Activated T-cell treated with anti-CD3 and anti-CD28 coated beads for 48 hours (primary cell): ENCODE results near the gene PLEKHG5.
"Not testable (repeated sequence)": the region's sequence is repeated elsewhere in the genome, so short reads cannot be mapped to it uniquely, and the experiment has no call there.

ENCODE experiments used
- DNase-seq: peaks from one replicate; pipeline ENCODE4 v3.0.0-alpha.2; 2020; ENCODE audit warnings: low read depth

PLEKHG5 gene

DNA sequence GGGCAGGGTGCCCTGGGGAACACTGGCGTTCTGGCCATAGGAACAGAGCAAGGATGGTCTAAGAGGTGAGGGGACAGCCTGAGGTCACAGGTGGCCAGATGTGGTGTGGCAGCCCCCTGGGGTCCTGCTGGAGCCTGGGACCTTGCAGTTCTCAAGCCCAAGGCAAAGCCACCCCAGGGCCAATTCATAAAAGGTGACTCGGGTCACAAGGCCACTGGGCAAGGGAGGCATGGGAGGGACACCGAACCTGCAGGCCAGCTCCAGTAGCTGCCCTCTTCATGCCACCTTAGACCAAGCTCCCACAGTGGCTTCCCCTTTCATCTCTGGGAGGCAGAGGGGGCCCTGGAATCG is 44.8 kb downstream of the PLEKHG5 start:
- DNase-seq, result no peak

DNA sequence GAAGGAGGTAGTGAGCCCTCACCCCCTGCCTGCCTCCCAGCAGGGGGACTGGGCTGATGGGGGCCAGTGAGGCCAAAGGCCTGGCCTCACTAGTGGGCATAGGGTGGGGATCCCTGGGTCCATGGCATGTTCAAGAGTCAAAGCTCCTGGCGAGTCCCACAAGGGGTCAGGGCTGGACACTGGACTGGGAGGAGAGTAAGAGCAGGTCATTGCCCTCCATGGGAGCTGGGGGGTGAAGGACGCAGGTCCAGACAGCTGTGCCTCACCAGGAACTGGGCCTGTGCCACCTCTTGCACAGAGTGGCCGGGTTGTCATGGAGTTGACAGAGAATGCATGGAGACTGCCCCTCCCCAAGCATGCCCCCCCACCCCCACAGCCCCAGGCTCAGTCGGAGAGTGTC is 45.5 kb downstream of the PLEKHG5 start:
- DNase-seq, result not testable (repeated sequence)

DNA sequence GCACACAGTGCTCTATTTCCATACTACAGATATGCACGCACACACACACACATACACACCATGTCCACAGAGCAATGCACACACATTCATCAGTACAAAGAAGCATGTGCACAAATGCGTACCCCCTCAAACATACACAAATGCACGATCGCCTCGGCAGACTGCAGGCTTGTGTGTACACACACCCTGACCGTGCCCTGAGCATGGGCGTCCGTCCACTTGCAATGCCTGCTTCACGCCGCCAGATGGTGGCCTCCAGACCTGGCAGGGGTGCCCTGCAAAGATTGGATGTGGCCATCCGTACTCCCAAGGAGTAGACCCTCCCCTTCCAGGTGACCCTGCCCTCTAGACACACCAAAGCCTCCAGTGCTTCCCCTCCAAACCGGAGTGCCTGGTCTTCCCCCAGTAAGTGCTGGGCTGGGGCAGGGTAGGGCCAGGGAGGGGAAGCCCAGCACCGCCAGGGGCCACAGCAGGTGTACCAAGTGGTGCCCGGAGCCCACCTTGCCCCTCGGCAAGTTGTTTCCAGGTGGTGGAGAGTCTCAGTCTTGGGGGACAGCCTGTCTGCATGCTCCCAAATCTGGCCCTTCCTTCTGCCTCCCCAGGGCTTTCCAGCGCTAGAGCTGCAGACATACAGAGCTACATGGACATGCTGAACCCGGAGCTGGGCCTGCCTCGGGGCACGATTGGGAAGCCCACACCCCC is 46.3 kb downstream of the PLEKHG5 start:
- DNase-seq, result no peak

DNA sequence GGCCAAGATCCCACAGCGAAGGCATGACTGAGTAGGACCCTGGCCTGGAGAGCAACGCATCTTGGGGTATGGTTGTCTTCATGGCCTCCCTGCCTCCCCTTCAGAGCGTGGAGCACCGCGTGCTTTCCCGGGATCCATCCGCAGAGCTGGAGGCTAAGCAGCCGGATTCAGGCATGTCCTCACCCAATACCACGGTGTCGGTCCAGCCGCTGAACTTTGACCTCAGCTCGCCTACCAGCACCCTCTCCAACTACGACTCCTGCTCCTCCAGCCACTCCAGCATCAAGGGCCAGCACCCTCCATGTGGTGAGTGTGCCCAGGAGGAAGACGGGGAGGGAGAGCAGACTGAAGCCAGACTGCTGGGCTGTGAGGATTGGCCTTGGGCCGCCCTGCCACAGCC is 47.1 kb downstream of the PLEKHG5 start:
- DNase-seq, result no peak

DNA sequence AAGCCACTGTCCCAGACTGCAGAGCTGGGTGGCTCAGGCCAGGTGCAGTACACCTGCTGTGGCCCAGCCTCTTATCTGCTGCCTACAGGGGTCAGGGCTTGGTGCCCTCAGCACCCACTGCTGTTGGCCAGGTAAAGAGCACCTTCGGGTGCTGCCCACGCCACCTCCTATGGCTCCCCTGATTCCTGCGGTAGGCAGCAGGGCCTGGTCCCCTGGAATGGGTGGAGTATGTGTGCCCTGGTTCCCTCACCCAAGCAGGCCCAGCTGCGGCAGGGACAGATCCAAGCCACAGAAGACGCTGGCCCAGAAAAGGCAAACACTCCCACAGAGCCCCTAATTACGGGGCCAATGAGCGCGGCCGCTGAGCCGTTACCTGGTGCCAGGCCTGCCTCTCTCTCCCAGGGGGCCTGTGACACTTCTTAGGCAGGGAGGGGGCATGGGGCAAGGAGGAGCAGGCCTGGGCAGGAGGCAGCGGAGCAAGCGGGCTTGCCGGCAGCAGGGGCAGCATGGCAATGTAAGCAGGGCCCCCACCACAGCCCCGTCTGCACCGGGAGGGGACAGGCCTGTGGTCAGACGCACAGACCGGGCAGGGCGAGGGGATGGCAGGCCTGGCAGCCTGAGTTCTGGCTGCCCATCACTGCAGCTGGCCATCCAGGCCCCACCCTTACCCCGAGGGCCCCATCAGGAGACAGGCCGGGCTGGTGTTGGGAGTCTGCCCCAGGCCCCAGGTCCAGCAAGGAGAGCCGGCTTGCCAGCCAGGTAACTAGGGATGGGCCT is 47.9 kb downstream of the PLEKHG5 start:
- DNase-seq, result no peak

DNA sequence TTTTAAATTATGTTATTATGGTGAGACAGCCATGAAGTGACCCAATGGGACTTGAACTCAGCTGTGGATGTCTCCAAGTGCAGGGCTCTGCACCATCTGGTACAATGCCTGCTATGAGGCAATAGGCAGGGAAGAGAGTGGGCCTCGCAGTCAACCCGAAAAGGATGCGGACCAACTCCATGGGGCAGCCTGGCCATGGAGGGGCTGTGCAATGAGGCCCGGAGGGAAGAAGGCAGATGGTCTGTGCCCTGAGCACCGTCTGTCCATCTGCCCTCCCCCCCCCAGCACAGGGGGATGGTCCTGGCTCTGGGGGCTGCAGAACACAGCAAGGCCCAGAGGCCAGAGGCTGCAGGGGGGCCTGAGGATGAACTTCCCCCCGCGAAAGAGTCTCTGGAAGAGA is 49.9 kb downstream of the PLEKHG5 start:
- no peak for DNase-seq

DNA sequence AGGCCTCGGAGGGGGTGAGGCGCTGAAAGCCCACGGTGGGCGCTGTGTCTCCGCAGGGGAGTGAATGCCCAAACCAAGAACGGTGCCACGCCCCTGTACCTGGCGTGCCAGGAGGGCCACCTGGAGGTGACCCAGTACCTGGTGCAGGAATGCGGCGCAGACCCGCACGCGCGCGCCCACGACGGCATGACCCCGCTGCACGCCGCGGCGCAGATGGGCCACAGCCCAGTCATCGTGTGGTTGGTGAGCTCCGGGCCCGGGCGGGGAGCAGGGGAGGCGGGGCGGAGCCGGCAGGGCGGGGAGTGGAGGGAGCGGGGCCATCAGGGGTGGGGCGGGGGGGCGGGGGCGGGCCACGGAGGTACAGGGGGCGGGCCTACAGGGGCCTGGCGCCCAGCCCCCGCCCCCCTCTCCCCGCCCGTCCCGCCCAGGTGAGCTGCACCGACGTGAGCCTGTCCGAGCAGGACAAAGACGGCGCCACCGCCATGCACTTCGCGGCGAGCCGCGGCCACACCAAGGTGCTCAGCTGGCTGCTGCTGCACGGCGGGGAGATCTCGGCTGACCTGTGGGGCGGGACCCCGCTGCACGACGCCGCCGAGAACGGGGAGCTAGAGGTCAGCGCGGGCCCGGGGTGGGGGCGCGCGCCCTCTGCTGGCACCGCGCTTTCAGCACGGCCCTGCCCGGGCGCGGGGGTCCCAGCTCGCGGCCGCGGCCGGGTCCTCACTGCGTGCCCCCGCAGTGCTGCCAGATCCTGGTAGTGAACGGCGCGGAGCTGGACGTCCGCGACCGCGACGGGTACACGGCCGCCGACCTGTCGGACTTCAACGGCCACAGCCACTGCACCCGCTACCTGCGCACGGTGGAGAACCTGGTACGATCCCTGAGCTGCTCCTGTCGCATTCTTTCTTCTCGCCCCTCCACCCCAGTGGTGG is 51.0 kb downstream of the PLEKHG5 start:
- peak; percentile 73 for DNase-seq

DNA sequence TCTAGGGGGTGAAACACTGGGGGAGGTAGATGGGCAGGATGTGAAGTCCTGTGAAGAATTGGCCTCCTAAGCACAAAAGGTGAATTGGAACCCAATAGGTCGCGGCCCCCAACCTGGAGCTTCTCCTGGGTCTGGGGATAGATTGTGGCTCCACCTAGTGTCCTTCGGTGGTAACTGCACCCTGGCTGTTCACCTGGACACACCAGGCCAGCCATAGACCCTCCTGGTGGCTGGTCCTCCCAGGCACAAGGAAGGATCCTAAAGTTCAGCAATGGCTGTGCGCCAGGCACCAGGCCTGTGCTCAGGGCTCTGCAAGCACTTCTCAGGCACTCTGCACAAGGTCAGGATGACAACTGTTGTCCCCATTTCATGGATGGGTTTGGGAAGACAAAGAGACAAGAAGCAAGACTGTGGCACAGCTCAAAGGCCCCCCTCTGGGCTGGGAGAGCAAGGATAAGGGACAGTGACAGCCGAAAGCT is 53.4 kb downstream of the PLEKHG5 start:
- peak; percentile 63 for DNase-seq

DNA sequence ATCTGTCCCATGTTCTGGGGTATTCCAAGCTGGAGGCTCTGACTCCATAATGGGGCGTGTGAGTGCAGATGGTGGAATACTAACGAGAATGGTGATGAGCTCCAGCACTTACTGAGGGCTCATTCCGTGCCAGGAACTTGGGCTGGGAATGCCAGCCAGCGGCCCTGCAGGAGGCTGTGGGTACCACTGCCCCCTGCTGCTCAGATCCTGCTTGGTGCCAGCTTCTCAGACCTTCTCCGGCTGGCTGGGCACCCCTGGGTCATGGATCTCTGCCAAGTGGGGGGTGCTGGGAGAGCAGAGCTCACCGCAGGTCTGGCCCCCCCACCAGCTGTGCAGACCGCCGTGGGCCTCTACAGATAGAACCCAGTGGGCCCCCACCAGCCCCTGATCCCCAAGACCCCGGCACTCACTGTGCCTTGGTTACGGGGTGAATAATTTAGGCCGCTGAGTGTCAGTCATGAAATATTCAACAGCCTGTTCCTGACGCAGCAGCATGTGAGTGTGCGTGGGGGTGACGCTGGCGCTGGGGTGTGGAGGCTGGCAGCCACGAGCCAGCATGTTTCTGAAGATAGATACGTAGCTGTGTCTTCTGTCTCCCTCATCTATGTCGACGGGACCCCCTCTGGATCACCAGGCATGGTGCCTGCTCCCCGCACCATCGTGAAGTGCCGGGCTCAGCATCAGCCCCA is 54.3 kb downstream of the PLEKHG5 start:
- DNase-seq, result not testable (repeated sequence)

DNA sequence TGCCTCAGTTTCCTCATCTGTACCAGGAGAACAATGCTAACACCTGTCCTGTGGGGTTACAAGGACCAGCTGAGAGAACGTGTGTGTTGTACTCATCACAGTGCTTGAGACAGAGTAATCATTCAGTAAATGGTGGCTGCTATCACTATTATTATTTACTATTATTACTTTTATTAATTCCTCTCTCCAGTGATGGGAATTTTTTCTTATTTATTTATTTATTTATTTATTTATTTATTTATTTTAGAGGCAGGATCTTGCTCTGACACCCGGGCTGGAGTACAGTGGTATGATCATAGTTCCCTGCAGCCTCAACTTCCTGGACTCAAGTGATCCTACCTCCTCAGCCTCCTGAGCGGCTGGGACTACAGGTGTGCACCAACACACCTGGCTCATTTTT is 55.2 kb downstream of the PLEKHG5 start:
- DNase-seq, result not testable (repeated sequence)

DNA sequence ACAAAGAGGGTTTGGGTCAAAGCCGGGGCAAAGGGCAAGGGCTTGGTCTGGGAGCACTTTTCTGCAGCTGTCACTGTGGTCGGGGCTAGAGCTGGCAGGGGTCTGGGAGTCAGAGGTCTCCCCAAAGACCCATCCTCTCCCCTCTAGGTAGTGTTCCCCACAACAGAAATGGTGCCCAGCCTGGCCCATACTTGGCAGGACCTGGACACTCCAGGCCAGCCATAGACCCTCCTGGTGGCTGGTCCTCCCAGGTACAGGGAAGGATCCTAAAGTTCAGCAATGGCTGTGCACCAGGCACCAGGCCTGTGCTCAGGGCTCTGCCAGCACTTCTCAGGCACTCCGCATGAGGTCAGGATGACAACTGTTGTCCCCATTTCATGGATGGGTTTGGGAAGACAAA is 55.9 kb downstream of the PLEKHG5 start:
- no peak for DNase-seq

DNA sequence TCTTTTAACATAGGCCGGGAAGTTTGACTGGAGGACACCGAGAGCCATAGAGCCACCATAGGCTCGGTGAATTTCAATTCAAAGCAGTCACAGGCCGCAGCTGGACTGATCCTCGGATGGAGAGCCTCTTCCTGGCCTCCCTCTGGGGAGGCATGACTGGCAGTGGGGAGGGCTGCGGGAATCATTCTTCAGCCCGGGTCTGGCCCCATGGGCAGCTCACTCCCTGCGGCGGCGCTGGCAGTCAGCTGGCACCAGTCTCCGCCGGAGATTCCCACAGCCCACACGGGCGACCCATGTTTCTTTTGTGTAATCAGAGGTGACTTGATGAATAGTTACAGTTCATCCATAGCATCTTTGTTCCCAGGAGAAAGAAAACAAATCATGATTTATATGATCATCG is 56.3 kb downstream of the PLEKHG5 start:
- DNase-seq, result no peak

DNA sequence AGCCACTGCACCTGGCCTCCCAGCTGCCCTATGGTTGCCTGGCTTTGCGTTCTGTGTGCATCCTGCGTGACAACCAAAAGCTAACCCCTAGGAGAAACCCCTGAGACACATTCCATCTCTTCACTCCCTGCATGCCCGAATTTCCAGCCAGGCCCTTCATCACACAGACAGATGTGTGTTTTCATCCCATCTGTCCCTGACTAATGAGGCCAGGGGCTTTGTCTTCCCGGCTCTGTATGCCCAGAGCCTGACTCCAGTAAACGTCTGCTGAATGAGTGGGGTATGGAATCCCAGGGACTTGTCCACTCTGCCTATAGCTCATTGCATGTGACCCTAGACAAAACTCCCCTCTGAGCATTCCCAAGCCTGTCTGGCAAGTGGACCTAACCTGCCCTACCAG is 57.3 kb downstream of the PLEKHG5 start:
- DNase-seq, result no peak

DNA sequence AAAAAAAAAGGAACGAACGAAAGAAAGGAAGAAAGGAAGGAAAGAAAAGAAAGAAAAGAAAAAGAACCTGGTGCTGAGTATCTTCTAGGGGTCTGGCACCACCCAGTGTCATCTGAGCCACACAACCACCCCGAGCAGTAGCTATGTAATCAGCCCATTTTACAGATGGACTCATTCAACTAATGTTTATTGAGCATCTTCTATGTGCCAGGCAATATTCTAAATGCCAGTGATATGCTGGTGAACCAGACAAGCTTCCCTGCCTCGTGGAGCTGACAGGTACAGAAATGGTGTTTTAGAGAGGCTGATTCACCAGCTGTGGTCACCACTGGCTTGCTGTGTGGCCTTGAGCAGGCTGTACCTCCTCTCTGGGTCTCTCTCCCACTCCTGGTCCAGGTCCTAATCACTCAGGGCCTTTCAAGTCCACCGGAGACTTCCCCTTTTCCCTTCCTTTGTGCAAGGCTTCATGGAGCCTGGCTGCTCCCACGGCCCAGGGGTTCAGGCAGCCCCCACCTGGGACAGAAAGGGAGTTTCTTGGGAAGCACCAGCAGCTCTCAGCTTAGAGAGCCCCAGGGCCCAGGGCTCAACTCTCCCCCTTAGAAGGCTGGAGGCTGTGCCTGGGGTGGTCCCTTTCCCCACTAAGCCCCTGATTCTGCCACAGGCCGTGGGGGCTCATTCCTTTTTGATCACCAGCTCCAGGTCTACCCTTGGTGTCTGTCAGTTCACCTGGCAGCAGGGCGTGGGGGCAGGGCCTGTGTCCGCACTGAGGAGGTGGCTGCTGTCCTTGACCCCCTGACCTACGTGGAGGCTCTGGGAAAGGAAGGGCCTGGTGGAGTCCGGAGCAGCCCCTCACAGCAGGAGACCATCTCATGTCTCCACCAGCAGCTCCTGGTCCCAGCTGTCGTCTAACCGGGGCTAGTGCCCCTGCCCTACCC is 59.6 kb downstream of the PLEKHG5 start:
- DNase-seq, result not testable (repeated sequence)

DNA sequence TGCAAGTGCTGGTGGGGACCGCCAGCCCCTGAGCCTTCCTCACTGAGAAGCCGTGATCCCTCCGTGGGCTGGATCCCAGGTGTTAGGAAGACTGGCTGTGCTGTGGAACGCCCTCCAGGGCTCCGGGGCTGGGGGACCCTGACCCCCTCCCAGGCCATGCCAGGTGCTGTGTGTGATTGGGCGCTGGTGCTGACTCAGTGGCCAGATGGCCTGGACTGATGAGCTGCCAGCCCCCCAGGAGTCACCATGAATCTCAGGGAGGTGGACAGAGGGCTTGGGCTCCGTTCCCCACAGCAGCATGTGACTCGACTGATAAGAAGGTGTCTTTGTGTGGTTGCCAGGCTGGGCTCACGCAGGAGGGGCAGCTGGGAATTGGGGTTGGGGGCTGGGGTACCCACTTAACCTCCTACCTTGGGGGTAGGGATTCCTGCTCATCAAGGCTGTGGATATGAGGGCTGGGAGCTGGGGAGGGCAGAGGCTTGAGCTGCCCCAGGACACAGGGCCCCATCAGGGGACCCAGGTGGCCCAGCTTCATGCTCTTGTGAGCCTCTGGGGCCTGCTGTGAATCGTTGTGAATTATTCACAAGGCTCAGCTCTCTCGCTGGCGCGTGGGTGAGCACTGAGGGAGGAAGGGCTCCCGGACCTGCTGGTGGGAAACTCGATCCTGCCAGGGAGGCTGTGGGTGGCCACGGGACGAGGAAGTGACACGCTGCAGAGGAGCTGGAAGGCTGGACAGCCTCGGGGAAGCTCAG is 61.6 kb downstream of the PLEKHG5 start:
- not testable (repeated sequence) for DNase-seq

DNA sequence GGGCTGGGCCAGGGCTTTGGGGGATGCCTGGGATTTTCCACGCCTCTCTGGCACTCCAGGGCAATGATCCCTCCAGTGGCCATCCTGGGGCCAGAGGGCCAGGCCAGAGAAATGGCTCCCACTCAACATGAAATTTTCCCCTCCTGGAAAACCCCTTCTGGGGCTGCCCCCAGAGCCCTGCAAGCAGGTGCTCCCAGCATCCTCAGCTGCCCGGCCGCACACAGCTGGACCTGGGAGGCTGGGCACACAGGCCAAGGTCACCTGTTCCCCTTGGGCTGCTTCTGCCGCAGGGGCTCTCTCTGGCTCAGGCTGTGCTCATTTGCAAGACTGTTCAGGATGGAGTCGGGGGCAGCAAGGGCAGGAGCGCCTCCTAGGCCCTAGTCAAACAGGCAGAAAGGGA is 63.0 kb downstream of the PLEKHG5 start:
- not testable (repeated sequence) for DNase-seq

DNA sequence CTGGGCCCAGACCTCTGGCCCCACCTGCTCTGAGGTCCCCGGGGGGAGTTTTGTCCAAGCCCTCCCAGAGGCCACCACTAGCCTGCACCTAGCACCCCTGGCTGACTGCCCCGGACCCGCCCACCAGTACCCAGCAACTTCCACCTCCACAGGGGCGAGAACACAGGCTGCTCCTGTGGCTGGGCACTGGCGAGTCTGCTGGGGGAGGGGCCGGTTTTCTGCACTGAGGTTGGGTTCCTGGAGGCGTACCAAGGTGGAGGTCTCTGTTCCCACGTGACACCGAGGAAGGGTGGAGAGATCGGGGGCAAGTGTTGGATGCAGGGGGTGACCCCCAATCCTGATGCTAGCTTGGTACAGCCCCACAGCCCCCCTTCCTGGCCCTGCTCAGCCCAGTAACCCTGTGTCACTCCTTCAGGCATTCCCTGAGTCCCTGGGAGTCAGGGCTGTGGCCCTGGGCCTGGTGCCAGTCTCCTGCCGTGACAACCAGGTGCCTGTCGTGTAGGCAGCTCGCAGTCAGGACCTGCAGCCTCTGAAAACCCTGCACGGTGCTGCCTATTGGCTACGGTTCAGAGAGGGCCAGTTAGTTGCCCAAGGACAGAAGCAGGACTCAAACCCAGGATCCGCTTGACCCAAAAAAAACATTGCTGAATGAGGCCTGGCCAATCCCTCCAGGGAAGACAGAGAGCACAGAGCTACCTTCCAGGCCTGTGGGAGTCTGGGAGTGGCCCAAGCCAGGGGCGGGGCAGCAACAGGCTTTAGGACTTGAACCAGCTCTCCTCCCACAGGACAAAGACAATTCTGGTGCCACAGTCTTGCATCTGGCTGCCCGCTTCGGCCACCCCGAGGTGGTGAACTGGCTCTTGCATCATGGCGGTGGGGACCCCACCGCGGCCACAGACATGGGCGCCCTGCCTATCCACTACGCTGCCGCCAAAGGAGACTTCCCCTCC is 63.8 kb downstream of the PLEKHG5 start:
- no peak for DNase-seq

DNA sequence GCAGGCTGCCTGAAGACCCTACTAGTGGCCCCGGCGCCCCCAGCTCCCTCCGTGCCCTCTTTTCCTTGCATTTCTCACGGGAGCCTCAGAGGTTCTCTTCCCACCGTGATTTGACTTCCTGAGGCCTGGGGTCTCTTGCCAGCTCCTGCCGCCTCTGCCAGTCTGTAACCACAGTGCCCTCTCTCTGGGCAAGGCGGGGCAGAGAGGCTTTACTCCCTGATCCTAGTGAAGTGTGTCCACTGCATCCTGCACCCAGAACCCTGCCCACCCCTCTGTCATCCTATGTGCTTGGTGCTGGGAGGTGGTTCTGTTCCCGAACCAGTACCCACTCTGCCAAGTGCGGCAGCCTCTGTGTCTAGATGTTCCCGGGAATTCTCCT is 64.5 kb downstream of the PLEKHG5 start:
- no peak for DNase-seq
